Measurements from ENCODE around the gene PCSK6.

Gene PCSK6

GRCh38 chr15:101523560-101523940 is 34.0 kb upstream of the PCSK6 start:
- no peaks in the 10 kb centered on the region for H3K9me2 ChIP-seq (replicated peaks; ENCODE audit: low read depth, low read length)
- no peaks in the 10 kb centered on the region for H3F3A ChIP-seq (ENCODE audit: low read depth)
- no peak overlapping the region for H3K9ac ChIP-seq (ENCODE audit: low read depth, low read length, poor library complexity, severe bottlenecking)
- no peak for TF ChIP-seq CTCF (conservative IDR thresholded peaks at IDR 0.05; ENCODE audit: low read length)
- TF ChIP-seq EZH2phosphoT487 (IDR thresholded peaks at IDR 0.05; ENCODE audit: borderline replicate concordance), result no peak
- no peaks in the 10 kb centered on the region for H3K36me3 ChIP-seq (ENCODE audit: insufficient read depth, low read length)
- H3K4me3 ChIP-seq (ENCODE audit: low read length, poor library complexity, severe bottlenecking), result no peak overlapping the region
- H2AFZ ChIP-seq (ENCODE audit: low read length), result no peak overlapping the region
- no peaks in the 10 kb centered on the region for H3K79me2 ChIP-seq (ENCODE audit: insufficient read depth, low read length)
- no peak overlapping the region for H3K4me2 ChIP-seq (ENCODE audit: low read depth, low read length, poor library complexity, severe bottlenecking)
- H4K20me1 ChIP-seq (ENCODE audit: insufficient read depth, low read length, poor library complexity, severe bottlenecking), result no peaks in the 10 kb centered on the region
- H3K9me3 ChIP-seq (ENCODE audit: insufficient read depth, low read depth, low read length), result peaks cover under 1% of the 10 kb centered on the region; the same call in 1 of the 2 replicates
- H3K4me1 ChIP-seq (ENCODE audit: insufficient read depth, low read length, poor library complexity, severe bottlenecking), result peaks cover 22% of the 10 kb centered on the region
- H3K27me3 ChIP-seq (ENCODE audit: insufficient read depth, low read length, poor library complexity, severe bottlenecking), result no peaks in the 10 kb centered on the region

GRCh38 chr15:101522621-101523559 is 33.4 kb upstream of the PCSK6 start:
- Histone ChIP-seq H3F3A (ENCODE audit: low read depth) (no peaks in the 10 kb centered on the region), H2AFZ (ENCODE audit: low read length) (no peak overlapping the region), H3K4me1 (ENCODE audit: insufficient read depth, low read length, poor library complexity, severe bottlenecking) (peaks cover 22% of the 10 kb centered on the region), H3K4me3 (ENCODE audit: low read length, poor library complexity, severe bottlenecking) (no peak overlapping the region), H4K20me1 (ENCODE audit: insufficient read depth, low read length, poor library complexity, severe bottlenecking) (no peaks in the 10 kb centered on the region), H3K27me3 (ENCODE audit: insufficient read depth, low read length, poor library complexity, severe bottlenecking) (no peaks in the 10 kb centered on the region), H3K9me3 (ENCODE audit: insufficient read depth, low read depth, low read length) (peaks cover 5% of the 10 kb centered on the region; the same call in 1 of the 2 replicates), H3K36me3 (ENCODE audit: insufficient read depth, low read length) (no peaks in the 10 kb centered on the region), H3K9me2 (replicated peaks; ENCODE audit: low read depth, low read length) (no peaks in the 10 kb centered on the region), H3K9ac (ENCODE audit: low read depth, low read length, poor library complexity, severe bottlenecking) (no peak overlapping the region), H3K79me2 (ENCODE audit: insufficient read depth, low read length) (no peaks in the 10 kb centered on the region), H3K4me2 (ENCODE audit: low read depth, low read length, poor library complexity, severe bottlenecking) (no peak overlapping the region)
- no peak for TF ChIP-seq EZH2phosphoT487 (IDR thresholded peaks at IDR 0.05; ENCODE audit: borderline replicate concordance)
- TF ChIP-seq CTCF (conservative IDR thresholded peaks at IDR 0.05; ENCODE audit: low read length), result no peak

DNA sequence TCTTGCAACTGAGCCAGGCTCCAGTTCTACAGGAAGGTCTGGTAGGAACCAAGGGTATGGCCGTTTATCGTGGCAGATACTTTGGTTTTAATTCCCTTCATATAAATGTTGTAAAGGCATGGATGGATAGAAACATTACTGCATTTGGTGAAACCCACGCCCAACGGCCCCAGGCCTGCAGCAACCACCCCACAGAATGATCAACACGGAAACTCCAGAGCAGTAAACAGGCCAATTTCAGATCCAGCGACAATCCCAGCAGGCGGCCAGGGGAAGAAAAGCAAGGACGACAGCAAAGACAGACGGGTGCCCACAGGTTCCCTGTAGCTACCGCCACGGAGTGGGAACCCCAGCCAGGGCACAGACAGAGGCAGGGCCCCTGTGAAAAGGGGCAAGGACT is 32.6 kb upstream of the PCSK6 start:
- Histone ChIP-seq H3K4me3 (ENCODE audit: low read length, poor library complexity, severe bottlenecking) (peak overlapping the region; percentile 25), H3K9me2 (replicated peaks; ENCODE audit: low read depth, low read length) (no peaks in the 10 kb centered on the region), H3K27me3 (ENCODE audit: insufficient read depth, low read length, poor library complexity, severe bottlenecking) (no peaks in the 10 kb centered on the region), H3K9me3 (ENCODE audit: insufficient read depth, low read depth, low read length) (peaks cover 12% of the 10 kb centered on the region; the same call in 1 of the 2 replicates), H3K36me3 (ENCODE audit: insufficient read depth, low read length) (no peaks in the 10 kb centered on the region), H3K79me2 (ENCODE audit: insufficient read depth, low read length) (no peaks in the 10 kb centered on the region), H3K4me2 (ENCODE audit: low read depth, low read length, poor library complexity, severe bottlenecking) (peak overlapping the region; percentile 52), H4K20me1 (ENCODE audit: insufficient read depth, low read length, poor library complexity, severe bottlenecking) (no peaks in the 10 kb centered on the region), H3K9ac (ENCODE audit: low read depth, low read length, poor library complexity, severe bottlenecking) (no peak overlapping the region), H3F3A (ENCODE audit: low read depth) (no peaks in the 10 kb centered on the region), H3K4me1 (ENCODE audit: insufficient read depth, low read length, poor library complexity, severe bottlenecking) (peaks cover 22% of the 10 kb centered on the region), H2AFZ (ENCODE audit: low read length) (0 out of 2 replicates have a peak overlapping the region, but pooled peaks have one; percentile 24)
- TF ChIP-seq EZH2phosphoT487 (IDR thresholded peaks at IDR 0.05; ENCODE audit: borderline replicate concordance), result no peak
- TF ChIP-seq CTCF (conservative IDR thresholded peaks at IDR 0.05; ENCODE audit: low read length), result no peak
